ENCODE measurements around the gene CGB2. TPM values are rescaled to one million over a fixed set of nuclear protein-coding genes. Genes with fewer than 3 reads are reported as not detected.
"Not testable (repeated sequence)": the region's sequence is repeated elsewhere in the genome, so short reads cannot be mapped to it uniquely, and the experiment has no call there.

Gene CGB2
- total RNA-seq, 2 donors from 2014 or later = not detected

DNA sequence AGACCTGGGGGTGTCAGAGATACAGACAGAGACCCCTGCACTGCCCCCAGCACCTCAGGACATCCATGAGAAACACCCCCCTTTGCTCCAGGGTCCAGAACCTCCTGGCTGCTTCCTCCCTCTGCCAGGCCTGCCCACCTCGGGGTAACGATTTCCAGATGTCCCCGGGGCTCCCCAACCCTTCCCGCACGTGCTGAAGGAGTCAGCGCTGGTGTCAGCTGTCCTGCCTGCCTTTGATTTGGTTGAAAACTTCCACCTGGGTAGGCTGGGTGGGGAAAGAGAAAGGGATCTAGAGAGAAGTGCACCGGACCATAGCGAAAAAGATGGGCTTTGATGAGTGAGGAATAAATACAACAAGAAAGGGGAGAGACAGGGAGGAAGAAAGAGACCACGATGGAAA is 27.4 kb downstream of the CGB2 start:
- intact Hi-C loops (cut with DNase I) = no loop called here
- no peak for DNase-seq (ENCODE audit: low spot score)

DNA sequence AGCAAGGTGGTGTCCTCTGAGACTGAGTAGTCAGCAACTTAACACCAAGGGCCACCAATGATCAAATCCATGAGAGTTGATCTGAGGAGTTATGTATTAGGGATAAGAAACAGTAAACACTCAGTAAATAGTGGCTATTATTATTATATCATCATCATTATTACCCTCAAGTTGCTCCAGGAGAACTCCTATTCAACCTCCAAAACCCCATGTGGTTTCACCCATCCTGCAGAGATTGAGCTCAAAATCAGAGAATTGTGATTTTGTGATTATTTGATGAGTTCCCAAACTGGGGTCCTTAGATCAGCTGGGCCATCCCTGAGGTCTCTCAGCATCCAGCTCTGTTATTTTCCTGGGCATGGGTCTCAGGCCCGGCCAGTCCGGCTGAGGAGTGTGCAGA is 29.3 kb downstream of the CGB2 start:
- intact Hi-C loops (cut with DNase I) = no loop called here
- DNase-seq (ENCODE audit: low spot score) = no peak

DNA sequence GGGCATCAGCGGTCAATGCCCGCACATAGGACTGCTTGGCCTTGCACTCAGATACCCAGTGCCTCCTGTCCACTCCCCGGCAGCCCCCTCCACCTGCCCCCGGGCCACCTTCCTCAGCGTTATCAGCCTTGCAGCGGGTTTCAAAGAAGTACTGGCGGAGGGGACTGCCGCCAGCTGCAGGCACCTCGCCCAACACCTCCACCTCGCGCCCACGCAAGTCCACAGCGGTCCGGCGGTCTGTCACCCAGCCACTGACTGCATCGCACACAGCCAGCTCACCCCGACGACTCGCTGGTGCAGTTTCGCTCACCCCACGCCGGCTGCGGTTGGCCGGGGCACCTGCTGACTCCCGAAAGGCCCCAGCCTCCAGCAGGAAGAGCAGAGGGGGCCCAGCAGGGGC is 29.8 kb downstream of the CGB2 start:
- intact Hi-C loops (cut with DNase I) = no loop called here
- no peak for DNase-seq (ENCODE audit: low spot score)

DNA sequence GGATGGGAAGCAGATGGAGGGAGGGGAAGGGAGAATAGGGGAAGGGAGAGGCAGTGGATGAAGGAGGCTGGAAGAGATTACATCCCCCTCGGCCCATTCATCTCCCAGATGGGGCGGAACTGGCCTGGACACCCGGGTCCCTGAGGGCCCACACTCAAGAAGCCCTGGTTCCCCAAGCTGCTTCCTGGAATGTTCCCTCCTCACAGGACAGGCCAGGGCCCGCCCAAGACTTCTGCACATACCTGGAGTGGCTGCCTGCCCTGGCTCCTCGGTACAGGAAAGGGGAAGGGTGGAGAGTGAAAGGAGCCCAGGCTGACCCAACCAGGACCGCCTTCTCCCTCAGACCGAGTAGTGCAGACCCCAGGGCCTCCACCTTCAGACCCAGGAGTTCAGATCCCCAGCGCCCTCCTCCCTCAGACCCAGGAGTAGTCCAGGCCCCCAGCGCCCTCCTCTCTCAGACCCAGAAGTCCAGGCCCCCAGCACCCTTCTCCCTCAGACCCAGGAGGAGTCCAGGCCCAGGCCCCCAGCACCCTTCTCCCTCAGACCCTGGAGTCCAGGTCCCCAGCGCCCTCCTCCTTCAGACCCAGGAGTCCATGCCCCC is 32.4 kb downstream of the CGB2 start:
- intact Hi-C loops (cut with DNase I) = no loop called here
- no peak for DNase-seq (ENCODE audit: low spot score)

DNA sequence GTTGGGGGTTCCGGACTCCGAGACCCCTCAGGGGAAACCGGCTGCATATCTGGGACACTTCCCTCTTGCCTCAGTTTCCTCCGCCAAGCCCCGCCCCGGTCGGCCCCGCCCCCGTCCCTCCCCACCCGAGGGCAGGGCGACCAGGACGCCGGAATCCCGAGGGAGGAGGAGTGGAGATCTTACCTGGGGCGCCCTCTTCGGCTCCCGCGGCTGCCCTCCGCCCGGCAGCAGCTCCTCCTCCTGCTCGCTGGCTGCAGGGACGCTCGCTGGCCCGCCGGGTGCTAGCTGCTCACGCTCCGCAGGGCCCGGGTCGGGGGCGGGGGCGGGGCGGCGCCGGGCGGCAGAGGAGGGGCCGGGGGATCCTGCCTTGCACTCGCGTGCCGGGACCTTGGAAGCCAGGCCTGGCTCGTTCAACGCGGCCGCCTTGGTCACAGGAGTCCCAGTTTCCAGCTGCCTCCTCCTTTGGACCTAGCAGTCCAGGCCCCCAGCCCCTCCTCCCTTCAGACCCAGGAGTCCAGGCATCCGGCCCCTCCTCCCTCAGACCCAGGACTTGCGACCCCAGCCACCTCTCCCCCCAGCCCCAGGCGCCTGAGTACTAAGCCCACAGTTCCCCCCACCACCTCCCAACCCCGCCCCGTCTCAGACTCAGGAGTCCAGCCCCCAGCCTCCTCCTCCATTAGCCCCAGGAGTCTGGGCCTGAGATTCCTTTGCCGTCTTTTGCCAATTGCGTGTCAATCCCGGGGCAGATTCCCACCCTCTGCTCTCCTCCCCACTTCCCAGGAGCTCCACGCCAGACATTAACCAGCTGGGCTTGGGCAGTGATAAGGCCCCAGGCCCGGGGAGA is 33.3 kb downstream of the CGB2 start, which contains the start of gene NTF4:
NTF4 (minus strand) TSS at position 51 of the 844 bp plus-strand sequence. CDS start 2,821 bp downstream, outside the sequence.
- DNase-seq (ENCODE audit: low spot score) = no peak
- intact Hi-C loops (cut with DNase I) = no loop called here

DNA sequence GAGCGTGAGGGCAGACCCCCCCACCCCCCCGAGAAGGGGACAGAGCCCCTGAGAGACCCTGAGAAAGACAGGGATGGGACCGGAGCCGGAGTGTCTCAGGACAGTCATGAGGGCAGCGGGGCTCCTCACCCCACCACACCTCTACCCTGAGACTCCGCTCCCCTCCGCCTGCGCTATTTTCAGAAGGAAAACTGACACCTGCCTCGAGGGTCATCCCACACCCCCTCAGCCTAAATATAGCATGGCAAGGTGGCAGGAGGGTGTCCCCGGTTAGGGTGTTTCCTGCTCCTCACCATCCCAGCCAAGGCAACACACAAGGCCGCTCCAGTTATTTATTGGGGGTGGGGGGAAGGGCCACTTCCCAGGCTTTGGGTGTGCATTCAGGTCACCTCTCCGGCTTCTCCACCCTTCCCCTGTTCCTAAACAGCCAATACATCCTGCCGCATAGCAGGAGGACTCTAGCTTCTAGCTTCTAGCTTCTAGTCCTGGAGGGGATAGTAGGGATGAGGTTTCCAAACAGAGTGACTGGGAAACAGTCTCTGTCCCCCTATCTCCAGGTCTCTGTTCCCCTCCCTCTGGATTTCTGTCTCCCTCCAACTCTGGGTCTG is 34.3 kb downstream of the CGB2 start:
- DNase-seq (ENCODE audit: low spot score) = no peak
- intact Hi-C loops (cut with DNase I) = no loop called here

DNA sequence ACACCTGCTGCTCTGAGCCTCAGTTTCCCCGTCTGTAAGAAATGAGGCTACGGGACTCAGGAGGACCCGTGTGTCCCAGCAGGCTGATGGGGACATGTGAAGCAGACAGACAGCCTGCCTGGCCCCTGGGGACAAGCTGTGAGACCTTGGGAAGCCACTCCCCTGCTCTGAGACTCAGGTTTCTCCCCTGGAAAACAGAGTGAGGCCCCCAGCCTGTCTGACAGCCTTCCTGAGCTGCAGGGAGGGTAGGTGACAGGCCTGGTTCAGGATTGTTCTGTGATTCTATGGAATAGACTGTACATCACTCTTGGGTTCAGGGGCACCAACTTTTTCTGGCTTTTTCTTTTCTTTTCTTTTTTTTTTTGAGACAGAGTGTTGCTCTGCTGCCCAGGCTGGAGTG is 35.9 kb downstream of the CGB2 start:
- DNase-seq (ENCODE audit: low spot score) = no peak
- intact Hi-C loops (cut with DNase I) = no loop called here

DNA sequence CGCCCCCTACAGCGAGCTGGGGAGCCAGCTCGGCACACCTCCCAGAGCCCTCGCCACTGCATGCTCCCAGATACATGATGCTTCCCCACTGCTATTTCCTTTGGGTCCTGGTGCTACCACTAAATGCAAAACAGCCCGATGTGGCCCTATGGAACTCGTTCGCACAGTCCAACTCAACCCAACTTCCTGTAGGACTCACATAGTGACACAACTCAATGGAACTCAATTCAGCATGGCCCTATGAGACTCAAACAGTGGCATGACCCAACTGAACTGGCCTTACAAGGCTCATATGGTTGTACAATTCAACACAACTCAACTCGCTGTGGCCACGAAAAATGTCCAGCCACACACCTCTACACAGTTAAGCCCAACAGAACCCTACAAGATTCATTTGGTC is 37.3 kb downstream of the CGB2 start:
- no peak for DNase-seq (ENCODE audit: low spot score)
- intact Hi-C loops (cut with DNase I) = no loop called here

DNA sequence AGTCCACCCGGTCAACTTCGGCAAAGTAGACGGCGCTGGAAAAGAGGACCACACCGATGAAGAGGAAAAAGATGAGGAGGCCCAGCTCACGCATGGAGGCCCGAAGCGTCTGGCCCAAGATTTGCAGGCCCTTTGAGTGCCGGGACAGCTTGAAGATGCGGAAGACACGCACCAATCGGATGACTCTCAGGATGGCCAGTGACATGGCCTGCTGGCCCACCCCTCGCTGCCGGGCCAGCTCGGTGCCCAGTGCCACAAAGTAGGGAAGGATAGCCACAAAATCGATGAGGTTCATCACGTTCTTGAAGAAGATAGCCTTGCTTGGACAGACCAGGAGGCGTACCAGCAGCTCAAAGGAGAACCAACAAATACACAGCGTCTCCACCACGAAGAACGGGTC is 38.7 kb downstream of the CGB2 start:
- no peak for DNase-seq (ENCODE audit: low spot score)
- intact Hi-C loops (cut with DNase I) = no loop called here

DNA sequence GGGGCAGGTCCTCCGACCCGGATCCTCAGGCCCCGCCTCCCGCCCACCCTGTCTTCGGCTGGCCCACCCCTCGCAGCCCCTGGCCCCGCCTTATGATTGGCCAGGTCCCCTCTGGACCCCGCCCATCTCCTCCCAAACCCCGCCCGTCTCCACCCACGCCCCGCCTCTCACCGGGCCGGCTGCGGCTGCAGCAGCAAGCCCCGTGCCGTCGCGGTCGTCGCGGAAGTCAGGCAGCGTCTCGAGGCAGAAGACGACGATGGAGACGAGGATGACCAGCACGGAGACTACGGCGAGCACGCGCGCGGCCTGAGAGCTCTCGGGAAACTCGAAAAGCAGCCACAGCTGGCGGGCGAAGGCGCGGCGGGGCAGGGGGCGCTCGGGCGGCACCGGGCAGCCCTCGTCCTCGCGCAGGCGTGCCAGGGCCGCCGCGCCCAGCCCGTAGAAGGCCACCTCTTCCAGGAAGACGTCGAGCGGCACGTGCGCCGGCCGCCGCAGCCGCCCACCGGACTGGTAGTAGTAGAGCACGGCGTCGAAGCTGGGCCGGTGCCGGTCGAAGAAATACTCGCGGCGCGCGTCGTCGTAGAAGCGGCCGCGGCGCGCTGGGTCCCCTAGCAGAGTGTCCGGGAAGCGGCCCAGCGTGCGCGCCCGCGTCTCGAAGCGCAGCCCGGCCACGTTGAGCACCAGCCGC is 40.3 kb downstream of the CGB2 start:
- DNase-seq (ENCODE audit: low spot score) = no peak
- intact Hi-C loops (cut with DNase I) = no loop called here

DNA sequence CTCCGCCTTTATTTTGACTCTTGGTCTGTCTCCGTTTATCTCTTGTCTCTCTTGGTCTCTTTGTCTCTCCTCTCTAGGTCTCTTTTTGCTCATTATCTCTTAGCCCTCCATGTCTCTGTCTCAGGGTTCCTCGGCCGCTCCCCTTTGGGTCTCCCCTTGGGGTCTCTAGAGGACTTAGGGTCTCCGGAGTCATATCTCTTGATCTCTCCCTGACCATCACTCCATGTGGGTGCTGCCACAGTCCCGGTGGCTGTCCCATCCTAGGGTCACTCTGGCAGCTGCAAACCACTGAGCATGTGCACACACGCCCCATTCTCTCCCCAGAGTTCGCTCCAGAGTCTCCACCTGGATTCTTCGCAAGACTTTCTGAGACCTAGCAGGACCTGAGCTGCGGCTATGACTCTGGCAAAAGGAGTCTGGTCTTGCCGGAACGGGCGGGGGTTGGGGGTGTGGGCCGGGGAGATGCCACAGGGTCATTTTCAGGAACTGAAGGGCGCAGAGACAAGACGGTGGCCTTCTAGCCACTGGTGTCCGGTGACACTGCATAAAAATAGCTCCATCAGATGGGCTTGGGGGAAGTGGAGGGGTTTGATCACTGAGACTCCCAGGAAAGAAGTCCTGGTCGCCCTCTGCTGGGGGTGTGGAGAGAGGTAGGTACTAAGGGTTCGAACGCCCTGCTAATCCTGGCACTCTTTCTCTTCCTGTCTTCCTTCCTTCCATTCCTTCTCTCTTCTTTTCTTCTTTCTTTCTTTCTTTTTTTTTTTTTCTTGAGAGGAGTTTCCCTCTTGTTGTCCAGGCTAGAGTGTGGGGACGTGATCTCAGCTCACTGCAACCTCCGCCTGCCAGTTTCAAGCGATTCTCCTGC is 42.1 kb downstream of the CGB2 start:
- DNase-seq (ENCODE audit: low spot score) = no peak
- intact Hi-C loops (cut with DNase I) = no loop called here

DNA sequence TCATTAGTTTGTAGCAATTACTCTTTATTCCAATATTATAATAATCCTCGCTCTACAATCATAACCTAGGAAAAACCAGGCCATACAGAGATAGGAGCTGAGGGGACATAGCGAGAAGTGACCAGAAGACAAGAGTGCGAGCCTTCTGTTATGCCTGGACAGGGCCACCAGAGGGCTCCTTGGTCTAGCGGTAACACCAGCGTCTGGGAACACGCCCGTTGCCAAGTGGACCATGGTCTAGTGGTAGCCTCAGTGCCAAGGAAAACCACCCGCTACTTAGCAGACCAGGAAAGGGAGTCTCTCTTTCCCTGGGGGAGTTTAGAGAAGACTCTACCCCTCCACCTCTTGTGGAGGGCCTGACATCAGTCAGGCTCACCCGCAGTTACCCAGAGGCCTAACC is 43.2 kb downstream of the CGB2 start:
- intact Hi-C loops (cut with DNase I) = not testable (repeated sequence)

DNA sequence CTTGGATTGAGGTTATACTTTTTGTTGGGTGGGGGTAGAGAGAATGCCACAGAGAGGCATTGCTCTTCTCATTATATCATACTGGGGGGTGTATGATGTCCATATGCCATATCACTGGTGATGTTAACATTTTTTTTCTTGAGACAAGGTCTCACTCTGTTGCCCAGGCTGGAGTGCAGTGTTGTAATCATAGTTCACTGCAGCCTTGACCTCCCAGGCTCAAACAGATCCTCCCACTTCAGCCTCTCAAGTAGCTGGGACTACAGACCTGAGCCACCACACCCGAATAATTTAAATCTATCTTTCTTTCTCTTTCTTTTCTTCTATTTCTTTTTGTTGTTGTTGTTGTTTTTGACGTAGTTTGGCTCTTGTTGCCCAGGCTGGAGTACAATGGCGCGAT is 48.7 kb downstream of the CGB2 start:
- no peak for DNase-seq (ENCODE audit: low spot score)
- intact Hi-C loops (cut with DNase I) = no loop called here

More for the DNA sequence above, 43.2 kb downstream of the CGB2 start:
- DNase-seq (ENCODE audit: low spot score) = peak; percentile 88

DNA sequence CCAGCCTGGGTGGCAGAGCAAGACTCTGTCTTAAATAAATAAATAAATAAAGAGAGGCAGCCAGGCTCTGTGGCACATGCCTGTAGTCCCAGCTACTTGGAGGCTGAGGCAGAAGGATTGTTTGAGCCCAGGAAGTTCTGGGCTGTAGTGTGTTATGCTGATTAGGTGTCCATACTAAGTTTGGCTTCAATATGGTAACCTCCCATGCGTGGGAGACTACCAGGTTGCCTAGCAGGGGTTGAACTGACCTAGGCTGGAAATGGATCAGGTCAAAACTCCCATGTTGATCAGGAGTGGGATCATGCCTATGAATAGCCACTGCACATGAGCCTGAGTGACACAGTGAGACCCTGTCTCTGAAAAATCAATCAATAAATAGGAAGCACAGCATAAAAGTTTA is 49.6 kb downstream of the CGB2 start:
- intact Hi-C loops (cut with DNase I) = no loop called here

More for the DNA sequence above, 49.6 kb downstream of the CGB2 start:
- no peak for DNase-seq (ENCODE audit: low spot score)

Small RNAs within 50 kb of the gene (microRNA-seq; reads per million reads assigned to microRNA genes)
- gene MIR6798 (ENCODE audit: borderline microRNAs expressed in 2 of 2) = 0 to 0.26 reads per million in 2 donors

Other genes starting within 250 kb of the CGB2 start
- gene BCAT2, start 220.9 kb upstream of the CGB2 start, total RNA-seq = 10 to 100 TPM; 21.7 to 24.9 TPM
- gene HSD17B14, start 195.4 kb upstream of the CGB2 start, total RNA-seq = 1 to 10 TPM; 5.6 to 6.6 TPM
- 10 to 100 TPM; 91.0 to 91.2 TPM for gene PLEKHA4, start 163.3 kb upstream of the CGB2 start, total RNA-seq
- 100 to 1,000 TPM in 1 of 2 donors, 10 to 100 TPM in 1; 72.8 to 172 TPM for gene PPP1R15A, start 159.5 kb upstream of the CGB2 start, total RNA-seq
- gene TULP2, start 133.1 kb upstream of the CGB2 start, total RNA-seq = 1 to 10 TPM in 1 of 2 donors, under 1 TPM in 1; 0.86 to 1.9 TPM
- 100 to 1,000 TPM; 219 to 282 TPM for gene NUCB1, start 131.6 kb upstream of the CGB2 start, total RNA-seq
- not detected for gene DHDH, start 98.2 kb upstream of the CGB2 start, total RNA-seq
- 10 to 100 TPM; 44.6 to 53.4 TPM for gene BAX, start 77.0 kb upstream of the CGB2 start, total RNA-seq
- 1,000 to 10,000 TPM; 2,854 to 3,275 TPM for gene FTL, start 66.6 kb upstream of the CGB2 start, total RNA-seq
- gene GYS1, start 38.6 kb upstream of the CGB2 start, total RNA-seq = 10 to 100 TPM; 28.0 to 39.5 TPM
- 10 to 100 TPM; 34.7 to 43.1 TPM for gene RUVBL2, start 38.0 kb upstream of the CGB2 start, total RNA-seq
- gene LHB, start 14.8 kb upstream of the CGB2 start, total RNA-seq = not detected
- gene CGB3, start 7.6 kb upstream of the CGB2 start, total RNA-seq = not detected
- not detected for gene CGB1, start 5.0 kb downstream of the CGB2 start, total RNA-seq
- not detected for gene CGB5, start 12.0 kb downstream of the CGB2 start, total RNA-seq
- not detected for gene CGB8, start 17.2 kb downstream of the CGB2 start, total RNA-seq
- not detected for gene CGB7, start 25.9 kb downstream of the CGB2 start, total RNA-seq
- not detected for gene NTF4, start 32.9 kb downstream of the CGB2 start, total RNA-seq
- not detected for gene KCNA7, start 40.8 kb downstream of the CGB2 start, total RNA-seq
- gene SNRNP70, start 53.6 kb downstream of the CGB2 start, total RNA-seq = 100 to 1,000 TPM; 114 to 124 TPM
- 1 to 10 TPM; 9.0 to 9.3 TPM for gene LIN7B, start 82.5 kb downstream of the CGB2 start, total RNA-seq
- gene C19orf73, start 87.3 kb downstream of the CGB2 start, total RNA-seq = under 1 TPM in 1 of 2 donors, not detected in 1; 0.81 TPM
- gene PPFIA3, start 87.7 kb downstream of the CGB2 start, total RNA-seq = 1 to 10 TPM; 3.6 to 4.9 TPM
- 1 to 10 TPM; 1.1 to 2.4 TPM for gene HRC, start 123.5 kb downstream of the CGB2 start, total RNA-seq
- gene TRPM4, start 125.9 kb downstream of the CGB2 start, total RNA-seq = 10 to 100 TPM; 20.5 to 36.0 TPM